CD4-positive, alpha-beta memory T cell (primary cell): ENCODE data around the gene AMFR. TPM values are rescaled to one million over a fixed set of nuclear protein-coding genes. Genes with fewer than 3 reads are reported as not detected.

Experiments
- CTCF ChIA-PET: fragments of 350-600 bp; sonication (Branson Sonifier 250); formaldehyde crosslinking; loops from one replicate; lab custom pipeline; 2021; ENCODE audit warnings: inconsistent platforms; ENCODE audit not compliant: partially characterized antibody; lab: Charles Lee
- POLR2A ChIA-PET: fragments of 350-600 bp; sonication (Branson Sonifier 250); formaldehyde crosslinking; loops from one replicate; lab custom pipeline; 2021; ENCODE audit not compliant: partially characterized antibody; lab: Charles Lee
- DNase-seq, 5 donors: peaks; one replicate each; pipeline versions ENCODE4 v3.0.0 to v3.0.0-alpha.2; 2020 to 2022; ENCODE audit warnings: mixed read lengths in 1 of 5
- H3K27ac ChIP-seq: one replicate; pipeline ENCODE4 v1.7.0; 2013; ENCODE audit warnings: low read depth, low read length
- H3K27me3 ChIP-seq: 2 replicates; pipeline ENCODE4 v1.7.0; 2013; ENCODE audit warnings: mild to moderate bottlenecking, low read length, moderate library complexity; ENCODE audit not compliant: insufficient read depth
- H3K36me3 ChIP-seq: 2 replicates; pipeline ENCODE4 v1.7.0; 2013; ENCODE audit warnings: mild to moderate bottlenecking, low read length, moderate library complexity; ENCODE audit not compliant: insufficient read depth
- H3K4me1 ChIP-seq: 2 replicates; pipeline ENCODE4 v1.7.0; 2013; ENCODE audit warnings: mild to moderate bottlenecking, low read length, moderate library complexity; ENCODE audit not compliant: insufficient read depth
- H3K4me3 ChIP-seq, 2 donors: one replicate each; pipeline ENCODE4 v1.7.0; 2013; ENCODE audit warnings: low read length in 2 of 2, mild to moderate bottlenecking in 1 of 2
- H3K9me3 ChIP-seq, 2 donors: one replicate each; pipeline ENCODE4 v1.7.0; 2013; ENCODE audit warnings: low read length in 2 of 2, control low read depth in 1 of 2; ENCODE audit not compliant: control insufficient read depth in 1 of 2
- H3K27ac Mint-ChIP-seq, 7 donors: one replicate each; pipeline ENCODE4 v1.8.0; 2020 to 2021; ENCODE audit warnings: mixed read lengths in 7 of 7, mild to moderate bottlenecking in 6 of 7, inconsistent platforms in 3 of 7, moderate library complexity in 3 of 7
- H3K27me3 Mint-ChIP-seq, 2 donors: one replicate each; pipeline ENCODE4 v1.8.0; 2020 to 2021; ENCODE audit warnings: mixed read lengths in 2 of 2
- H3K36me3 Mint-ChIP-seq, 2 donors: one replicate each; pipeline ENCODE4 v1.8.0; 2020 to 2021; ENCODE audit warnings: mixed read lengths in 2 of 2, inconsistent platforms in 1 of 2, mild to moderate bottlenecking in 1 of 2
- H3K4me1 Mint-ChIP-seq, 4 donors: one replicate each; pipeline ENCODE4 v1.8.0; 2020 to 2021; ENCODE audit warnings: mixed read lengths in 4 of 4, mild to moderate bottlenecking in 1 of 4
- H3K4me3 Mint-ChIP-seq, 8 donors: one replicate each; pipeline ENCODE4 v1.8.0; 2020 to 2021; ENCODE audit warnings: mixed read lengths in 8 of 8, mild to moderate bottlenecking in 7 of 8, moderate library complexity in 6 of 8, inconsistent platforms in 3 of 8
- H3K9me3 Mint-ChIP-seq, 8 donors: one replicate each; pipeline ENCODE4 v1.8.0; 2020 to 2021; ENCODE audit warnings: mixed read lengths in 8 of 8, mild to moderate bottlenecking in 5 of 8, inconsistent platforms in 3 of 8, moderate library complexity in 1 of 8
- intact Hi-C: fragments of 100-400 bp; cut with micrococcal nuclease; formaldehyde crosslinking; loops from one replicate; pipeline ENCODE4 v1.15.1; 2023
- polyA plus RNA-seq, 2 donors: library from polyadenylated mRNA; unstranded; fragments of 300-500 nt; fragmentation: Illumina TruSeq; gene quantifications; one replicate each; pipeline ENCODE4 v1.2.3, GENCODE V29; 2021
- total RNA-seq, 2 experiments: library from RNA; stranded (reverse); gene quantifications; one replicate each; pipeline ENCODE4 v1.2.3, GENCODE V29; 2021

The AMFR gene
- total and polyA plus RNA-seq, 4 experiments from 2014 or later, result 45.7 to 67.6 (median 60.4) TPM

DNA sequence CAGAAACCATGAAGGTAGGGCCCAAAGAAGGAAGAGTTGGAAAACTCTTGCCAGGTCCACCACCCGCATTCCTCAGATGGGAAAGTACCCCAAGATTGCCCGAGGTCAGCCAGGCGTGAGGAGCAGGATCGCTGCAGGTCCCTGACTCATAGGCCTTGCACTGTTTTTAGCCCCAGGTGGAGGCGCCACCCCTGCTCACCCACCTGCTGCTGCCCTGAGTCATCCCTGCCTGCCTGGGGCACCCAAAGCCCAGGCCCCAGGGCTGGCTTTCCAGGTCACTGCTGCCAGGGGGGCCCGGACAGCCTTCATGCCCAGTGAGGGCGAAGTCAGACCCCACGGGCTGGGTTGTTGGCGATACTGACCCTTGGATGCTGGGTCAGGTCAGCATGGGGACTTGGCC lies 100.9 kb downstream of the AMFR start:
- H3K4me1 Mint-ChIP-seq, result peaks cover 0 to 5% (median 3%) of the 10 kb centered on the region in 4 donors
- H3K36me3 Mint-ChIP-seq, result no peaks in the 10 kb centered on the region
- Histone ChIP-seq H3K9me3 (no peaks in the 10 kb centered on the region), H3K4me1 (no peaks in the 10 kb centered on the region), H3K27ac (no peak overlapping the region), H3K36me3 (no peaks in the 10 kb centered on the region), H3K4me3 (no peak overlapping the region), H3K27me3 (no peaks in the 10 kb centered on the region)
- CTCF ChIA-PET, result interaction anchor here (1.0 kb wide), 1 partner anchor 381 kb away, joined by 4 read pairs; no protein-coding TSS in a partner anchor
- no peak overlapping the region for H3K4me3 Mint-ChIP-seq
- H3K27me3 Mint-ChIP-seq, result no peaks in the 10 kb centered on the region
- no peak for DNase-seq
- no peaks in the 10 kb centered on the region for H3K9me3 Mint-ChIP-seq
- H3K27ac Mint-ChIP-seq, result no peak overlapping the region
- POLR2A ChIA-PET, result no interaction called here
- intact Hi-C loops, result no loop called here

DNA sequence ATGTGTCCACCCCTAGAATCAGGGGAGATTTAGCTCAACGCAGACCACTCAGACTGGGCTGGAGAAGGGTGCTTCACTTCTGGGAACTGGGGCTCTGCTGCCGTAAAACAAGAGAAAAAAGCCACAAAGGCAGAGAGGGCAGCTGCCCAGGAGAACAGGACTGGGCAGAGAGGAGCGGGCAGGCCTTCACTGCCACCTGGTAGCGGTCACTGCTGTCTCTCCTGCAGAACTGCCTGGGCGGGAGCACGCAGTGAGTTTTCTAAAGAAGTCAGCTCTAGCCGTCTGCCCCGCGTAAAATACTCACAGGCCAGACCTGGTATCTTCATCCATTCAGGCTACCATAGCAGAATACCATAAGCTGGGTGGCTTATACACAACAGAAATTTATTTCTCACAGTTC lies 103.8 kb downstream of the AMFR start:
- H3K27me3 Mint-ChIP-seq, result no peaks in the 10 kb centered on the region
- Histone ChIP-seq H3K27me3 (no peaks in the 10 kb centered on the region), H3K4me3 (no peak overlapping the region), H3K9me3 (no peaks in the 10 kb centered on the region), H3K4me1 (peaks cover 6% of the 10 kb centered on the region), H3K27ac (no peak overlapping the region), H3K36me3 (no peaks in the 10 kb centered on the region)
- H3K4me1 Mint-ChIP-seq, result peaks cover 0 to 13% (median 10%) of the 10 kb centered on the region in 4 donors
- ChIA-PET CTCF (interaction anchor here (13.2 kb wide), 1 partner anchor 376 kb away, joined by 222 read pairs; no protein-coding TSS in a partner anchor), POLR2A (no interaction called here)
- peak overlapping the region in 2 of 7 donors; percentile 22 to 31 for H3K27ac Mint-ChIP-seq
- no peaks in the 10 kb centered on the region for H3K36me3 Mint-ChIP-seq
- intact Hi-C loops, result no loop called here
- no peak for DNase-seq
- no peak overlapping the region for H3K4me3 Mint-ChIP-seq
- H3K9me3 Mint-ChIP-seq, result no peaks in the 10 kb centered on the region

DNA sequence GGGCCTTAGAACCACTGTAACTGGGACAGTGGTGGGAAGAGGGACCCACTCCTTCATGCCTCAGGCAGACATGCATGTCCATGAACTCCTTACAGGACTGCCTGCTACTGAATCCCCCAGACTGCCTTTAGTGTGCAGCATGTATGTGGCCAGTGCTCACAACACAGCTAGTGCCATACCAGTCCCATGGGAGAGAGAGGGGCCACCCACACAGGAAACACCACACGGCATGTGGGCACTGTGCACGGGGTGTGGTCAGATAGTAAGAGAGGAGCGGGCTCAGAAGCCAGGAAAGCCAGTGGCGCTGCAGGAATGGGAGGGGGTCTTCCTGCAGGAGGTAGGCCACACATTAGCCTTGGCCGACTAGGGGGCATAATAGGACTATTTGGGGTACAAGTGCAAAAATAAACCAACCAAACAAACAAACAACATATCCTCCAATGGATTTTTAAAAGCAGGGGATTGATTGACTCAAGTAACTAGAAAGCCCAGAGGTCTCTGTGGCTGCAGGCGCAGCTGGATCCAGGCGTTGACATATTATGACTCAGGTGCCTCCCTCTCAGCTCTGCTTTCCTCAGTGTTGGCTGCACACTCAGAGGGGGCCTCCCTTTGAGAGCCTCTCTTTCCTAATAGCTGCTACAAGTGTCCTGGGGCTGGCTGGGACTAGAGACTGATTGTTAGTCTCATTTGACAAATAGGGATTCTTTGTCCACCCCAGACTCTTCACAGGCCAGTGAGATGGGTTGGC lies 104.4 kb downstream of the AMFR start:
- Mint-ChIP-seq H3K36me3 (no peaks in the 10 kb centered on the region), H3K27ac (peak overlapping the region in 1 of 7 donors; percentile 31)
- no peak overlapping the region for H3K27ac ChIP-seq

DNA sequence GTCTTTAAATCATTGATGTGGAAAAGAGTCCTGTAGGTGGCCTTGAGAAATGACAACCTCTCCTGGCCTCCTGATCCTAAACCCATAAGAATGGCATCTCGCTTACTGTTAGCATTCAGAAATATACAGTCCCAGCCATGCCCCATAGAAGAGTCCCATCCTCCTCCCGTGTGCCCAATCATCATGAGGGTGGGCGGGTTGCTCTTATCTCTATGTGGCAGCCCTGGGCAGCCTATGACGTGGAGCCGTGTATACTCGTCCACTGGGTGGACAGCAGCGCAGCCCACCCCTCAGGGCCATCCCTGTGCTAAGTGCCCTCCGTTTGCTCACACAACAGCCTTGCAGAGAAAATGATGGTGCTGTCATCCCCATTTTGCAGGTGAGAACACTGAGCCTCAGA lies 105.3 kb downstream of the AMFR start:
- H3K27ac ChIP-seq, result no peak overlapping the region
- Mint-ChIP-seq H3K27me3 (no peaks in the 10 kb centered on the region), H3K36me3 (no peaks in the 10 kb centered on the region), H3K27ac (no peak overlapping the region), H3K4me1 (peaks cover 0 to 10% (median 8%) of the 10 kb centered on the region in 4 donors), H3K9me3 (no peaks in the 10 kb centered on the region), H3K4me3 (no peak overlapping the region)
- intact Hi-C loops, result no loop called here
- CTCF ChIA-PET, result interaction anchor here (1.3 to 13.2 kb wide), 7 partner anchors 39 to 381 kb away, joined by 3 to 222 read pairs (median 13); no protein-coding TSS in a partner anchor
- H3K4me1 ChIP-seq, result peaks cover 6% of the 10 kb centered on the region
- POLR2A ChIA-PET, result no interaction called here
- no peak overlapping the region for H3K4me3 ChIP-seq
- no peaks in the 10 kb centered on the region for H3K9me3 ChIP-seq
- no peak for DNase-seq
- no peaks in the 10 kb centered on the region for H3K27me3 ChIP-seq
- no peaks in the 10 kb centered on the region for H3K36me3 ChIP-seq

More for the DNA sequence above, 104.4 kb downstream of the AMFR start:
- H3K4me3 ChIP-seq, result no peak overlapping the region
- Mint-ChIP-seq H3K9me3 (no peaks in the 10 kb centered on the region), H3K4me3 (no peak overlapping the region), H3K27me3 (no peaks in the 10 kb centered on the region), H3K4me1 (peaks cover 0 to 10% (median 9%) of the 10 kb centered on the region in 4 donors)
- no peaks in the 10 kb centered on the region for H3K36me3 ChIP-seq
- ChIA-PET POLR2A (no interaction called here), CTCF (interaction anchor here (3.3 to 13.2 kb wide), 3 partner anchors 121 to 376 kb away, joined by 12 to 222 read pairs (median 55); no protein-coding TSS in a partner anchor)
- H3K27me3 ChIP-seq, result no peaks in the 10 kb centered on the region
- intact Hi-C loops, result no loop called here
- no peak for DNase-seq
- no peaks in the 10 kb centered on the region for H3K9me3 ChIP-seq
- peaks cover 6% of the 10 kb centered on the region for H3K4me1 ChIP-seq

DNA sequence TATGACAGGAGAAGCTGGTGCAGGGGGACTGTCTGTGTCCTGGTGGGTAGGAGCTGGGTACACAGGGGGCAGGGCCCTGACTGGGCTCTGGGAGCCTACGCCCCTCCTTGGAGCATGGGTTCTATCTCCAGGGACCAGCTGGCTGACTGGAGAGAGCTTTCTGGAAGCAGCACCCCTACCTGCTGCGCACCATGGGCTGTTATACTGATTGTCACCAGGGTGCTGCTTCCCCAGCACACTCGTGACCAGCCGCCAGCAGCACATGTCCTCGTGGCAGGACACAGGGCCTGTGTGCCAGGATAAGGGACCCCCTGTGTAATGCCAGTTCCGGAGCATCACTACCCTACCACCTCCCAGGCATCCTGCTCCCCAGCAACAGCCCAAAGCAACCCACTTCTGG lies 106.0 kb downstream of the AMFR start:
- Histone ChIP-seq H3K27ac (no peak overlapping the region), H3K4me3 (no peak overlapping the region), H3K9me3 (no peaks in the 10 kb centered on the region), H3K36me3 (no peaks in the 10 kb centered on the region), H3K4me1 (peaks cover 6% of the 10 kb centered on the region), H3K27me3 (no peaks in the 10 kb centered on the region)
- H3K4me1 Mint-ChIP-seq, result peaks cover 0 to 10% (median 8%) of the 10 kb centered on the region in 4 donors
- intact Hi-C loops, result no loop called here
- POLR2A ChIA-PET, result interaction anchor here (1.6 kb wide), 1 partner anchor 125 kb away, joined by 4 read pairs; no protein-coding TSS in a partner anchor
- H3K27ac Mint-ChIP-seq, result no peak overlapping the region
- DNase-seq, result no peak
- no peaks in the 10 kb centered on the region for H3K36me3 Mint-ChIP-seq
- H3K27me3 Mint-ChIP-seq, result no peaks in the 10 kb centered on the region
- CTCF ChIA-PET, result interaction anchor here (0.9 to 13.2 kb wide), 24 partner anchors 9 to 855 kb away, joined by 3 to 222 read pairs (median 8); no protein-coding TSS in a partner anchor
- H3K4me3 Mint-ChIP-seq, result no peak overlapping the region
- H3K9me3 Mint-ChIP-seq, result no peaks in the 10 kb centered on the region

DNA sequence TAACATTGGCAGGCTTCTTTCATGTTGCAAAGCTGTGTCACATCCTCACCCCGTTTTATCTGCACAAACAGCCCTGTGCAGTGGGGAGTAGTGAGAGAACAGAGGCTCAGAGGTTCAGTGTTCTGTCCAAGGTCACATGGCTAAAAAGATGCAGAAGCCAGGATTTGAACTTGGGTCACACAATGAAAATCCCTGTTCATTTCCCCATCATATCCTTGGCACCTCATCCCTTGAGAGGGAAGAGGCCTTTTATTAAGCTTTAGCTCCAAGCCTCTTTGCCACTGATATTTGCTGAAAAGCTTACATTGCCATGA lies 106.6 kb downstream of the AMFR start:
- H3K4me3 ChIP-seq, result no peak overlapping the region
- ChIA-PET CTCF (interaction anchor here (0.6 to 13.2 kb wide), 50 partner anchors 10 to 856 kb away, joined by 3 to 222 read pairs (median 5); no protein-coding TSS in a partner anchor), POLR2A (interaction anchor here (0.7 to 1.8 kb wide), 4 partner anchors 11 to 373 kb away, joined by 3 to 5 read pairs (median 4); no protein-coding TSS in a partner anchor)
- intact Hi-C loops, result loop anchor here (1.0 kb wide), 2 partner anchors 115 to 475 kb away; no protein-coding TSS in a partner anchor
- no peaks in the 10 kb centered on the region for H3K27me3 ChIP-seq
- H3K4me1 Mint-ChIP-seq, result peaks cover 0 to 10% (median 8%) of the 10 kb centered on the region in 4 donors
- H3K4me1 ChIP-seq, result peaks cover 6% of the 10 kb centered on the region
- DNase-seq, result no peak
- no peaks in the 10 kb centered on the region for H3K36me3 ChIP-seq
- no peaks in the 10 kb centered on the region for H3K9me3 Mint-ChIP-seq
- no peaks in the 10 kb centered on the region for H3K27me3 Mint-ChIP-seq
- H3K36me3 Mint-ChIP-seq, result no peaks in the 10 kb centered on the region
- no peak overlapping the region for H3K27ac ChIP-seq
- H3K9me3 ChIP-seq, result no peaks in the 10 kb centered on the region
- H3K27ac Mint-ChIP-seq, result no peak overlapping the region
- H3K4me3 Mint-ChIP-seq, result no peak overlapping the region
